Gastroesophageal sphincter (tissue), 4 donors: ENCODE data around the gene IMP4. TPM values are rescaled to one million over a fixed set of nuclear protein-coding genes. Genes with fewer than 3 reads are reported as not detected.
A peak's percentile ranks its signal among the peaks of the same experiment; 100 is the strongest.

Source experiments
- ATAC-seq: fragments of 150-250 bp; one replicate; pipeline ENCODE4 v1.9.1; 2016; ENCODE audit warnings: mild to moderate bottlenecking, moderate library complexity
- H3K27ac ChIP-seq, 4 donors: fragments of 200-600 bp; sonication (generic) in 3 of 4; 1 replicate in 3 of 4; 2 replicates in 1 of 4; pipeline ENCODE4 v1.5.1; 2016 to 2019
- H3K27me3 ChIP-seq: fragments of 200-600 bp; sonication (generic); one replicate; pipeline ENCODE4 v1.5.1; 2019
- H3K36me3 ChIP-seq, 2 donors: fragments of 200-600 bp; sonication (generic); one replicate each; pipeline ENCODE4 v1.5.1; 2019; ENCODE audit warnings: control low read depth in 1 of 2
- H3K4me1 ChIP-seq, 3 donors: fragments of 200-600 bp; sonication (generic); 1 replicate in 2 of 3; 2 replicates in 1 of 3; pipeline ENCODE4 v1.5.1; 2016 to 2019; ENCODE audit warnings: control low read depth in 2 of 3
- H3K4me3 ChIP-seq, 2 donors: fragments of 200-600 bp; sonication (generic); one replicate each; pipeline ENCODE4 v1.5.1; 2019; ENCODE audit warnings: mild to moderate bottlenecking in 1 of 2, moderate library complexity in 1 of 2
- H3K9me3 ChIP-seq, 3 donors: fragments of 200-600 bp; sonication (generic); one replicate each; pipeline ENCODE4 v1.5.1; 2017 to 2019; ENCODE audit warnings: control low read depth in 2 of 3
- EP300 ChIP-seq: sonication (generic); formaldehyde crosslinking; IDR thresholded peaks from one replicate; pipeline ENCODE4 v1.6.1; 2017; ENCODE audit warnings: antibody characterized with exemption, mild to moderate bottlenecking
- POLR2A ChIP-seq, 2 donors: fragments of 450-650 bp; IDR thresholded peaks; one replicate each; pipeline ENCODE4 v1.6.1; 2017; ENCODE audit warnings: antibody characterized with exemption in 2 of 2, mild to moderate bottlenecking in 2 of 2, moderate library complexity in 1 of 2
- POLR2AphosphoS5 ChIP-seq: sonication (generic); formaldehyde crosslinking; IDR thresholded peaks from one replicate; pipeline ENCODE4 v1.6.1; 2017; ENCODE audit warnings: antibody characterized with exemption
- whole genome bisulfite sequencing, 2 donors: methylation state at CpG; one replicate each; pipeline ENCODE4 v1.1.5; 2018; ENCODE audit warnings: low coverage in 1 of 2; 5-methylcytosine and 5-hydroxymethylcytosine counted together
- total RNA-seq, 4 donors: library from RNA; depleted of rRNA; stranded (reverse); fragments of >200 nt; gene quantifications; one replicate each; pipeline ENCODE4 v1.1.0, GENCODE V29; 2016
- TF ChIP-seq, protein P1 (sequence below), 4 experiments: fragments of 200-600 bp in 2 of 4; fragments of 450-650 bp in 2 of 4; sonication (generic) in 1 of 4; IDR thresholded peaks; one replicate each; pipeline ENCODE4 v1.5.1; 2017 to 2019; ENCODE audit warnings: antibody characterized with exemption in 4 of 4, mild to moderate bottlenecking in 2 of 4, moderate library complexity in 2 of 4

IMP4 gene
- total RNA-seq, 4 donors from 2014 or later = 78.8 to 143 (median 113) TPM

DNA sequence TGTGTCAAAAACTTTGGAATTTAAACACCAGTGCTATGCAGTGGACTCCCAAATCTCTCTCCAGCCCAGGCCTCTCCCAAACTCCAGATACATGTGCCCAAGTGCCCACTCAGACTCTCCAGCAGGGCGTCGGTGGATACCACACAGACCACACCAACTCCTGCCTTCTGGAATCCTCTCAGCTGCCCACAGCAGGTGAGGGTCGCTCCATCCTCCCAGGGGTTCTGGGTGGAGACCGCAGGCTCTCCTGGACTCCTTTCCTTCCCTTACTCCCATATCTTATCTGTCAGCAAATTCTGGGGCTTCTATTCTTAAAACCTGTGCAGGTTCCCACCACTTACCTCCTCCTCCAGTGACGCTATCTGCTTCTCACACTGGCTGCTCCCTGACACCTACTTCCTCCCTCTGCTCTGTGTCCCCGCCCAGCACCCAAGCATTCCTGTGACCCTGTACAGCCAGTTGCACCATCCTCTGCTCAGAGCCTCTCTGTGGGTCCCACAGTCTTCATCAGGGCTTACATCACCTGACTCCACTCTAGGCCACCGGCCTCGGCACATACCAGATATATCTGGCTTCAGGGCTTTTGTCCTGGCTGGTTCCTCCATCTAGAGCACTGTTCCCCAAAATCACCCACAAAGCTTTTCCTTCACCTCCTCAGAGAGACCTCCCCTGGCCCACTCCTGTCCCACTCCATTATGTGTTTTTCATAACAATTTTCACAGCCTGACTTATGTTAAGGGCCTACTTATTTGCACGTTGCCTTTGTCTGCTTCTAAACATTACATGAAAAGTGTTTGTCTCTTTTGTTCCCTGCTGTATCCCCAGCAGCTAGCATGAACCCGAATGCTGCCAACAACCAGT lies 2.6 kb upstream of the IMP4 start:
- no peak for ATAC-seq
- no peaks in the 10 kb centered on the region for H3K9me3 ChIP-seq
- TF ChIP-seq POLR2A (IDR thresholded peaks at IDR 0.05) (no peak), EP300 (no peak)
- no peak overlapping the region for H3K27ac ChIP-seq
- H3K4me3 ChIP-seq = no peak overlapping the region
- H3K36me3 ChIP-seq = peaks cover 0 to 46% of the 10 kb centered on the region in 2 donors
- 93 to 100% methylated on average over 5 to 10 of the region's 10 CpGs for WGBS, 2 donors
- H3K27me3 ChIP-seq = no peaks in the 10 kb centered on the region
- peaks cover 0 to 40% (median 16%) of the 10 kb centered on the region in 3 donors for H3K4me1 ChIP-seq

DNA sequence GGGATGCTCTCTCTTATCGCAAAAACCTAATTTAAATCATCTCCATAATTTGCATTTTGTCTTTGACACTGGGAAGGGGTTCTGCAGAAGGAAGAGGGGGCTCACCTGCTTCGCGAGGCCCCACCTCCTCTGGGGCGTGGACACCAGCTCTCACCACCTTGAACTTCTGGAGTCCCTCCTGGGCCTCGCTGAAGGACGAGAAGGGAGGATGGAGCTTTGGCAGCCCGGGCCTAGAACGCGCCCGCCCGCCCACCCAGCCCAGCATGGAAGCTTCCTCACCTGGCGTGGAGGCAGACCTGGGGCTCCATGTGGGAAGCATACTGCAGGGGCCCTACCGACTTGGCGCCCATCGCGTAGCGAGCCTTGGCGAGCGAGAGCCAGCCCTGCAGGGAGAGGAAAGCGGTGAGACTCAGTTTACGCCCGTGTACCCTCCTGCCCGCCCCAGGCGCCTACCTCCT lies 1.1 kb upstream of the IMP4 start:
- Histone ChIP-seq H3K36me3 (peaks cover 0 to 61% of the 10 kb centered on the region in 2 donors), H3K4me1 (peaks cover 0 to 40% (median 16%) of the 10 kb centered on the region in 3 donors), H3K9me3 (no peaks in the 10 kb centered on the region), H3K27me3 (no peaks in the 10 kb centered on the region), H3K27ac (peak overlapping the region; percentile 84 to 96 (median 94)), H3K4me3 (peak overlapping the region; percentile 62 to 70)
- TF ChIP-seq, protein P1, sequence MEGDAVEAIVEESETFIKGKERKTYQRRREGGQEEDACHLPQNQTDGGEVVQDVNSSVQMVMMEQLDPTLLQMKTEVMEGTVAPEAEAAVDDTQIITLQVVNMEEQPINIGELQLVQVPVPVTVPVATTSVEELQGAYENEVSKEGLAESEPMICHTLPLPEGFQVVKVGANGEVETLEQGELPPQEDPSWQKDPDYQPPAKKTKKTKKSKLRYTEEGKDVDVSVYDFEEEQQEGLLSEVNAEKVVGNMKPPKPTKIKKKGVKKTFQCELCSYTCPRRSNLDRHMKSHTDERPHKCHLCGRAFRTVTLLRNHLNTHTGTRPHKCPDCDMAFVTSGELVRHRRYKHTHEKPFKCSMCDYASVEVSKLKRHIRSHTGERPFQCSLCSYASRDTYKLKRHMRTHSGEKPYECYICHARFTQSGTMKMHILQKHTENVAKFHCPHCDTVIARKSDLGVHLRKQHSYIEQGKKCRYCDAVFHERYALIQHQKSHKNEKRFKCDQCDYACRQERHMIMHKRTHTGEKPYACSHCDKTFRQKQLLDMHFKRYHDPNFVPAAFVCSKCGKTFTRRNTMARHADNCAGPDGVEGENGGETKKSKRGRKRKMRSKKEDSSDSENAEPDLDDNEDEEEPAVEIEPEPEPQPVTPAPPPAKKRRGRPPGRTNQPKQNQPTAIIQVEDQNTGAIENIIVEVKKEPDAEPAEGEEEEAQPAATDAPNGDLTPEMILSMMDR (IDR thresholded peaks at IDR 0.05) = no peak
- no peak for TF ChIP-seq EP300
- TF ChIP-seq POLR2AphosphoS5 = no peak
- no peak for TF ChIP-seq POLR2A (IDR thresholded peaks at IDR 0.05)
- 16 to 19% methylated on average over 3 to 6 of the region's 24 CpGs for WGBS, 2 donors
- ATAC-seq = no peak

DNA sequence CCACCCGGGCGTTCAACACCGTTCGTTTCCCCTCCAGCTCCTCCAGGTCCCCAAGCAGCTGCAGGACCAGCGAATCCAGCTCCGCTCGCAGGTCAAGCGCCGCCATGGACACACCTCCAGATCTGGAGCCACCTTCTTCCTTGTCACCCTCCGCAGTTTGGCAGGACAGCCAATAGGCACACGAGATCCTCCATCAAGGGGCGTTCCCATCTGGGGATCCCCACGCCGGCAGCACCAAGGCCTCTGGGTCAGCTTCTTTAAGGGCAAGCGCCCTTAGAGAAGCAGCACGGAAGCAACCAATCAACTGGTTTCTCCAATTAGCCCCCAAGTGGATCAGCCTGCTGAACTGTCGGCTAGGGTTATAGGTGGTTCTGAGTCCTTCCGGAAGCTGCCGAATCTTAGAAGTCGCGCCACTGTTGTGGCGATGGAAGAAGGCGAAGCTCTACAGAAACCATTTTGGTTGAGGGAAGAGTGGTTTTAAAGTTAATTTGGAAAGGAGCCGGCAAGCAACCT lies 621 bp upstream of the IMP4 start:
- no peaks in the 10 kb centered on the region for H3K9me3 ChIP-seq
- peak overlapping the region; percentile 62 to 70 for H3K4me3 ChIP-seq
- no peaks in the 10 kb centered on the region for H3K27me3 ChIP-seq
- WGBS, 2 donors = 0% methylated on average over 5 to 7 of the region's 24 CpGs
- peaks cover 0 to 39% (median 16%) of the 10 kb centered on the region in 3 donors for H3K4me1 ChIP-seq
- TF ChIP-seq POLR2A (IDR thresholded peaks at IDR 0.05) (peak in 1 of 2 donors; percentile 24), POLR2AphosphoS5 (peak; percentile 32), EP300 (no peak)
- peak overlapping the region; percentile 84 to 96 (median 94) for H3K27ac ChIP-seq
- H3K36me3 ChIP-seq = peaks cover 0 to 65% of the 10 kb centered on the region in 2 donors
- peak; percentile 89 for ATAC-seq

DNA sequence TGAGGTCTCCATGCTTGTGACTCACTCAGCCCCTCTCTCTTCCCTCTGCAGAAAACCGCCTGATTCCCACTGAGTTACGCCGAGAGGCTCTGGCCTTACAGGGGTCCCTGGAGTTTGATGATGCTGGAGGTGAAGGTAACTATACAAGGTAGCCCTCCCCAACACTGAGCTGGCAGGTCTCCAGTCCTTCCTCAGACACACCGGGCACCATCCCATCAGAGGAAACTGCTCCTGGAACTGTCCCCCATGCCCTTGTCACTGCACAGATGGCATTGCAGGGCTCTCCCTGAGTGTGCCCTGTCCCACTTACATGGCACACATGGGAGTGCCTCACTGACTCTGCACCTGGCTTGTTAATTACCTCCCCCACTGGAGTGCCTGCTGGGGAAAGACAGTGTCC lies 1.9 kb downstream of the IMP4 start:
- no CpG with 5 or more reads among the region's 4 CpGs for WGBS, 2 donors
- TF ChIP-seq POLR2AphosphoS5 (no peak), POLR2A (IDR thresholded peaks at IDR 0.05) (no peak), EP300 (no peak)
- TF ChIP-seq, protein P1 (IDR thresholded peaks at IDR 0.05) = no peak
- no peaks in the 10 kb centered on the region for H3K9me3 ChIP-seq
- peaks cover 0 to 33% (median 16%) of the 10 kb centered on the region in 3 donors for H3K4me1 ChIP-seq
- H3K36me3 ChIP-seq = peaks cover 0 to 63% of the 10 kb centered on the region in 2 donors
- no peak overlapping the region for H3K27ac ChIP-seq
- H3K4me3 ChIP-seq = no peak overlapping the region
- H3K27me3 ChIP-seq = no peaks in the 10 kb centered on the region
- no peak for ATAC-seq

DNA sequence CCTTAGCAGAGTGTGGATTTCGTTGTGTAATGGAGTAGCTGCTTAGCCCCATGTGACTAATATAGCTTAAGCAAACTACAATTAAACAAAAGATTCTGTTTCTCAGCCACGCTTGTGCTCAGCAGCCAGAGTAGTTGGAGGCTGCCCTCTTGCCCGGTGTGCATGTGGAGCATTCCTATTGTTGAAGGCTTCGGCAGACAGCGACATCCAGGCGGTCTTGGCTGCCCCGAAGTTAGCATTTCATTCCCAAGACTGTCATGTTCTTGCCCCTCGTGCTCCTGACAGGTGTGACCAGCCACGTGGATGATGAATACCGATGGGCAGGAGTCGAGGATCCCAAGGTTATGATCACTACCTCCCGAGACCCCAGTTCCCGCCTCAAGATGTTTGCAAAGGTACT lies 2.4 kb downstream of the IMP4 start:
- Histone ChIP-seq H3K27ac (no peak overlapping the region), H3K4me3 (no peak overlapping the region), H3K4me1 (peaks cover 0 to 33% (median 16%) of the 10 kb centered on the region in 3 donors), H3K9me3 (no peaks in the 10 kb centered on the region), H3K27me3 (no peaks in the 10 kb centered on the region), H3K36me3 (peaks cover 0 to 57% of the 10 kb centered on the region in 2 donors)
- 80 to 100% methylated on average over 2 of the region's 13 CpGs for WGBS, 2 donors
- ATAC-seq = no peak
- TF ChIP-seq POLR2AphosphoS5 = no peak
- TF ChIP-seq, protein P1 (IDR thresholded peaks at IDR 0.05) = no peak
- no peak for TF ChIP-seq POLR2A (IDR thresholded peaks at IDR 0.05)
- no peak for TF ChIP-seq EP300
